ENCODE measurements around the gene PDZK1. TPM values are rescaled to one million over a fixed set of nuclear protein-coding genes. Genes with fewer than 3 reads are reported as not detected.

Gene PDZK1
- total RNA-seq, 3 donors from 2014 or later: 0.64 to 51.8 (median 25.2) TPM

GRCh38 chr1:145701306-145701862 lies 5.8 kb downstream of the PDZK1 start:
- no peaks in the 10 kb centered on the region for H3K4me1 ChIP-seq
- DNase-seq (ENCODE audit: low spot score in 2 of 2): no peak
- no peaks in the 10 kb centered on the region for H3K36me3 ChIP-seq
- H3K27me3 ChIP-seq: no peaks in the 10 kb centered on the region
- no peak overlapping the region for H3K27ac ChIP-seq
- no peak overlapping the region for H3K4me3 ChIP-seq
- intact Hi-C loops (cut with DNase I; ENCODE audit: low total_unique reads): no loop called here
- no peaks in the 10 kb centered on the region for H3K9me3 ChIP-seq
- TF ChIP-seq POLR2A (IDR thresholded peaks at IDR 0.05): no peak
- TF ChIP-seq CTCF (IDR thresholded peaks at IDR 0.05): no peak
- TF ChIP-seq POLR2AphosphoS5 (IDR thresholded peaks at IDR 0.05): no peak

GRCh38 chr1:145696630-145696960 lies 10.6 kb downstream of the PDZK1 start:
- Histone ChIP-seq H3K4me3 (no peak overlapping the region), H3K9me3 (no peaks in the 10 kb centered on the region), H3K36me3 (no peaks in the 10 kb centered on the region), H3K4me1 (no peaks in the 10 kb centered on the region), H3K27ac (no peak overlapping the region), H3K27me3 (no peaks in the 10 kb centered on the region)
- no peak for TF ChIP-seq CTCF (IDR thresholded peaks at IDR 0.05)
- TF ChIP-seq POLR2AphosphoS5 (IDR thresholded peaks at IDR 0.05): no peak
- no peak for TF ChIP-seq POLR2A (IDR thresholded peaks at IDR 0.05)
- intact Hi-C loops (cut with DNase I; ENCODE audit: low total_unique reads): no loop called here
- no peak for DNase-seq (ENCODE audit: low spot score in 2 of 2)

GRCh38 chr1:145695821-145696629 lies 11.1 kb downstream of the PDZK1 start:
- TF ChIP-seq CTCF (IDR thresholded peaks at IDR 0.05) (no peak), POLR2A (IDR thresholded peaks at IDR 0.05) (no peak), POLR2AphosphoS5 (IDR thresholded peaks at IDR 0.05) (no peak)
- Histone ChIP-seq H3K4me1 (peaks cover 0 to under 1% of the 10 kb centered on the region in 2 donors), H3K27me3 (no peaks in the 10 kb centered on the region), H3K9me3 (no peaks in the 10 kb centered on the region), H3K27ac (no peak overlapping the region), H3K36me3 (no peaks in the 10 kb centered on the region), H3K4me3 (no peak overlapping the region)
- DNase-seq (ENCODE audit: low spot score in 2 of 2): no peak
- intact Hi-C loops (cut with DNase I; ENCODE audit: low total_unique reads): no loop called here

GRCh38 chr1:145692785-145693443 lies 14.3 kb downstream of the PDZK1 start:
- no peaks in the 10 kb centered on the region for H3K36me3 ChIP-seq
- H3K27me3 ChIP-seq: no peaks in the 10 kb centered on the region
- H3K4me3 ChIP-seq: no peak overlapping the region
- intact Hi-C loops (cut with DNase I; ENCODE audit: low total_unique reads): no loop called here
- peaks cover 0 to 6% of the 10 kb centered on the region in 2 donors for H3K4me1 ChIP-seq
- no peaks in the 10 kb centered on the region for H3K9me3 ChIP-seq
- H3K27ac ChIP-seq: no peak overlapping the region
- no peak for DNase-seq (ENCODE audit: low spot score in 2 of 2)
- TF ChIP-seq POLR2A (IDR thresholded peaks at IDR 0.05): no peak
- no peak for TF ChIP-seq CTCF (IDR thresholded peaks at IDR 0.05)
- TF ChIP-seq POLR2AphosphoS5 (IDR thresholded peaks at IDR 0.05): no peak

Data from breast epithelium (tissue), 4 donors.